GM21526 (cell line): ENCODE results near the gene IGLL1.
"Not testable (repeated sequence)": the region's sequence is repeated elsewhere in the genome, so short reads cannot be mapped to it uniquely, and the experiment has no call there.

Experiments
- ATAC-seq: cut with Tn5 transposase; IDR thresholded peaks from one replicate; pipeline ENCODE4 v1.9.1; 2021; ENCODE audit warnings: moderate library complexity; ENCODE audit not compliant: unreplicated experiment, low FRiP score

IGLL1 gene

DNA sequence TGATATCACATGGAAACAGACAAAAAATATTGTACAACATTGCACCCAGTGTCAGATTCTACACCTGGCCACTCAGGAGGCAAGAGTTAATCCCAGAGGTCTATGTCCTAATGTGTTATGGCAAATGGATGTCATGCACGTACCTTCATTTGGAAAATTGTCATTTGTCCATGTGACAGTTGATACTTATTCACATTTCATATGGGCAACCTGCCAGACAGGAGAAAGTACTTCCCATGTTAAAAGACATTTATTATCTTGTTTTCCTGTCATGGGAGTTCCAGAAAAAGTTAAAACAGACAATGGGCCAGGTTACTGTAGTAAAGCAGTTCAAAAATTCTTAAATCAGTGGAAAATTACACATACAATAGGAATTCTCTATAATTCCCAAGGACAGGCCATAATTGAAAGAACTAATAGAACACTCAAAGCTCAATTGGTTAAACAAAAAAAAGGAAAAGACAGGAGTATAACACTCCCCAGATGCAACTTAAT lies 36.5 kb downstream of the IGLL1 start:
- not testable (repeated sequence) for ATAC-seq

- no peak for ATAC-seq
Observed at GRCh38 chr22:23542933-23543332, 37.2 kb downstream of the IGLL1 start.

DNA sequence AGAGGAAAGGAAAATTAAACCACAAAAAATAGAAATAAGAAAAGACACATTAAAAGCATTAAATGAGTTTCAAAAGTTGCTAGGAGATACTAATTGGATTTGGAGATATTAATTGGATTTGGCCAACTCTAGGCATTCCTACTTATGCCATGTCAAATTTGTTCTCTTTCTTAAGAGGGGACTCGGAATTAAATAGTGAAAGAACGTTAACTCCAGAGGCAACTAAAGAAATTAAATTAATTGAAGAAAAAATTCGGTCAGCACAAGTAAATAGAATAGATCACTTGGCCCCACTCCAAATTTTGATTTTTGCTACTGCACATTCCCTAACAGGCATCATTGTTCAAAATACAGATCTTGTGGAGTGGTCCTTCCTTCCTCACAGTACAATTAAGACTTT lies 37.7 kb downstream of the IGLL1 start:
- not testable (repeated sequence) for ATAC-seq

DNA sequence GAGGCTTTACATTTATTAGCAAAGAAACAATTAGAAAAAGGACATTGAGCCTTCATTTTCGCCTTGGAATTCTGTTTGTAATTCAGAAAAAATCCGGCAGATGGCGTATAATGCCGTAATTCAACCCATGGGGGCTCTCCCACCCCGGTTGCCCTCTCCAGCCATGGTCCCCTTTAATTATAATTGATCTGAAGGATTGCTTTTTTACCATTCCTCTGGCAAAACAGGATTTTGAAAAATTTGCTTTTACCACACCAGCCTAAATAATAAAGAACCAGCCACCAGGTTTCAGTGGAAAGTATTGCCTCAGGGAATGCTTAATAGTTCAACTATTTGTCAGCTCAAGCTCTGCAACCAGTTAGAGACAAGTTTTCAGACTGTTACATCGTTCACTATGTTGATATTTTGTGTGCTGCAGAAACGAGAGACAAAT lies 38.2 kb downstream of the IGLL1 start:
- not testable (repeated sequence) for ATAC-seq

DNA sequence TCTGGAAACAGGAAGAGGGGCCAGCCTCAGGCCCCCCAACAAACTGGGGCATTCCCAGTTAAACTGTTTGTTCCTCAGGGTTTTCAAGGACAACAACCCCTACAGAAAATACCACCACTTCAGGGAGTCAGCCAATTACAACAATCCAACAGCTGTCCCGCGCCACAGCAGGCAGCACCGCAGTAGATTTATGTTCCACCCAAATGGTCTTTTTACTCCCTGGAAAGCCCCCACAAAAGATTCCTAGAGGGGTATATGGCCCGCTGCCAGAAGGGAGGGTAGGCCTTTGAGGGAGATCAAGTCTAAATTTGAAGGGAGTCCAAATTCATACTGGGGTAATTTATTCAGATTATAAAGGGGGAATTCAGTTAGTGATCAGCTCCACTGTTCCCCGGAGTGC lies 39.3 kb downstream of the IGLL1 start:
- not testable (repeated sequence) for ATAC-seq

GRCh38 chr22:23539839-23540198 lies 40.3 kb downstream of the IGLL1 start:
- not testable (repeated sequence) for ATAC-seq

DNA sequence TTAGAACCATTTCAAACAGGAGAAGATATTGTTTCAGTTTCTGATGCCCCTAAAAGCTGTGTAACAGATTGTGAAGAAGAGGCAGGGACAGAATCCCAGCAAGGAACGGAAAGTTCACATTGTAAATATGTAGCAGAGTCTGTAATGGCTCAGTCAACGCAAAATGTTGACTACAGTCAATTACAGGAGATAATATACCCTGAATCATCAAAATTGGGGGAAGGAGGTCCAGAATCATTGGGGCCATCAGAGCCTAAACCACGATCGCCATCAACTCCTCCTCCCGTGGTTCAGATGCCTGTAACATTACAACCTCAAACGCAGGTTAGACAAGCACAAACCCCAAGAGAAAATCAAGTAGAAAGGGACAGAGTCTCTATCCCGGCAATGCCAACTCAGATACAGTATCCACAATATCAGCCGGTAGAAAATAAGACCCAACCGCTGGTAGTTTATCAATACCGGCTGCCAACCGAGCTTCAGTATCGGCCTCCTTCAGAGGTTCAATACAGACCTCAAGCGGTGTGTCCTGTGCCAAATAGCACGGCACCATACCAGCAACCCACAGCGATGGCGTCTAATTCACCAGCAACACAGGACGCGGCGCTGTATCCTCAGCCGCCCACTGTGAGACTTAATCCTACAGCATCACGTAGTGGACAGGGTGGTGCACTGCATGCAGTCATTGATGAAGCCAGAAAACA lies 40.8 kb downstream of the IGLL1 start:
- peak; percentile 75 for ATAC-seq

DNA sequence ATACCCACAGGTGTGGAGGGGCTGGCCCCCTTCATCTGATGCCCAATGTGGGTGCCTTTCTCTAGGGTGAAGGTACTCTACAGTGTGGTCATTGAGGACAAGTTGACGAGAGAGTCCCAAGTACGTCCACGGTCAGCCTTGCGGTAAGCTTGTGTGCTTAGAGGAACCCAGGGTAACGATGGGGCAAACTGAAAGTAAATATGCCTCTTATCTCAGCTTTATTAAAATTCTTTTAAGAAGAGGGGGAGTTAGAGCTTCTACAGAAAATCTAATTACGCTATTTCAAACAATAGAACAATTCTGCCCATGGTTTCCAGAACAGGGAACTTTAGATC lies 41.4 kb downstream of the IGLL1 start:
- not testable (repeated sequence) for ATAC-seq

GRCh38 chr22:23537830-23538695 lies 42.0 kb downstream of the IGLL1 start:
- ATAC-seq = not testable (repeated sequence)

DNA sequence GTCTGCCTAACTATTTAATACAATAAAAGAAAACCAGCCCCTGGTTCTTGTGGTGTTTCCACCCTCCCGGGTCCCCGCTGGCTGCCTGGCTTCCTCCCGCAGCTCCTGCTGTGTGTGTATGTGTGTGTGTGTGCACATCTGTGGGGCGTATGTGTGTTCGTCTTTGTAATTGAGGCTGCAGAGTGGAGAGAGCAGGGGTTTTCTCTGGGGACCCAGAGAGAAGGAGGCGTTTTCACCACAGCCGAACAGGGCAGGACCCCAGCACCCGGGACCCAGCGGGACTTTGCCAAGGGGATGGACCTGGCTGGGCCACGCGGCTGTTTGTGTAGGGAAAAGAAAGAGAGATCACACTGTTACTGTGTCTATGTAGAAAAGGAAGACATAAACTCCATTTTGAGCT lies 42.7 kb downstream of the IGLL1 start:
- ATAC-seq = no peak

- no peak for ATAC-seq
Observed at GRCh38 chr22:23536821-23537345, 43.2 kb downstream of the IGLL1 start.

GRCh38 chr22:23535790-23536661 lies 44.1 kb downstream of the IGLL1 start:
- ATAC-seq = not testable (repeated sequence)

DNA sequence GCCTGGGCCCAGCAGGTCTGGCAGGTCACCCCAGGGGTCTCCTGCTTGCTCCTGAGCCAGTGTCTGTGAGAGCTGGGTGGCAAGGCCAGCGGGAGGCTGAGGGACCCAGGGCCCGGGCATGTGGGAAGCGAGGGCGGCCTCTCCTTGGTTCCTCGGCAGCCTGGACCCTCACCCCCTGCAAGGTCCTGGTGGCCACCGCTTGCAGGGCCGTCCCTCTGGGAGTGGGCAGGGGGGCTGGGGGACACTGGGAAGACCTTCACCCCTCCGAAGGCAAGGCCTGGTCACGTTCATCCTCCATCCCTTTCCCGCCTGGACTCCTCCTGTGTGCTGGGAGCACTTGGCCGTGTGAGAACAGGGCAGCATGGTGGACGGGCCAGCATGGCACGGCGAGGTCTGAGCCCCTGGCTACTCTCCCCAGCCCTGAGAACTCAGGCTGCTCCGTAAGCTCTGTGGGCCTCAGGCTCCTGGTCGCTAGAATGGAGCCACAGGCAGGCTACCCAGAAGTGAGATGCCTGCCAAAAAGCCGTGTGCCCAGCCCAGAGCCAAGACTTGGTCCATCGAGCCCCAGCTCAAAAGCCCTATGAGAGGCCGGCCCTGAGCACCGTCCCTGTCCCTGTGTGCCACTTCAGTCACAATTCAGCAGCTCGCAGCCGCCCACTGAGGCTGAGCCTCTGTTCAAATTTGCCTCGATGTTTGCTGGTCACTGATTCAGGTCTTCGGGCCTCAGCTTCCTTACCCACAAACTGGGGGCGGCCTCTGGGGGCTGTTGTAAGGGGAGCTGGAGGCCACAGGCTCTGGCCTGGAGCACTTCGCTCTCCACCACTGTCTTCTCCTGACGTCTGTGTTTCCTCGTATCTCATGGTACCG lies 45.0 kb downstream of the IGLL1 start:
- no peak for ATAC-seq

GRCh38 chr22:23534201-23534850 lies 45.8 kb downstream of the IGLL1 start:
- no peak for ATAC-seq

GRCh38 chr22:23533771-23534191 lies 46.3 kb downstream of the IGLL1 start:
- no peak for ATAC-seq

- no peak for ATAC-seq
Observed at GRCh38 chr22:23533328-23533762, 46.7 kb downstream of the IGLL1 start.

DNA sequence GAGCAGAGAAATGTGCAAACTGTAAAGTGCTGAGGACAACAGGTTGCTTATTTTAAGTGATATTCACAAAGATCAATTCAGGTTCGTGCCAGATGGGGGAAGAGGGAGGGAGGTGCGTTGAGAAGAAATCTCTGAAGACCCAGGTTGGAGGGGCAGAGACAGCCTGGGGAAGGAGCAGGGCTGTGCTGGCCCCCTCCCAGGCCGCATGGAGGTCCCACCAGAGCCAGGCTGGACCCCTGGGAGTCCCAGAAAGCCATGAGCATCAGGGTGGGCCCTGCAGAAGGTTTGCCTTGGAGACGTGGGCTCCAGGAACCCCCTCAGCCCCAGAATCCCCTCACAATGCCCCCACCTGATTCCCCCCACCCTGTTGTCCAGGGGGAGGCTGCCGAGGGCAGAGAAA lies 47.4 kb downstream of the IGLL1 start:
- ATAC-seq = no peak

DNA sequence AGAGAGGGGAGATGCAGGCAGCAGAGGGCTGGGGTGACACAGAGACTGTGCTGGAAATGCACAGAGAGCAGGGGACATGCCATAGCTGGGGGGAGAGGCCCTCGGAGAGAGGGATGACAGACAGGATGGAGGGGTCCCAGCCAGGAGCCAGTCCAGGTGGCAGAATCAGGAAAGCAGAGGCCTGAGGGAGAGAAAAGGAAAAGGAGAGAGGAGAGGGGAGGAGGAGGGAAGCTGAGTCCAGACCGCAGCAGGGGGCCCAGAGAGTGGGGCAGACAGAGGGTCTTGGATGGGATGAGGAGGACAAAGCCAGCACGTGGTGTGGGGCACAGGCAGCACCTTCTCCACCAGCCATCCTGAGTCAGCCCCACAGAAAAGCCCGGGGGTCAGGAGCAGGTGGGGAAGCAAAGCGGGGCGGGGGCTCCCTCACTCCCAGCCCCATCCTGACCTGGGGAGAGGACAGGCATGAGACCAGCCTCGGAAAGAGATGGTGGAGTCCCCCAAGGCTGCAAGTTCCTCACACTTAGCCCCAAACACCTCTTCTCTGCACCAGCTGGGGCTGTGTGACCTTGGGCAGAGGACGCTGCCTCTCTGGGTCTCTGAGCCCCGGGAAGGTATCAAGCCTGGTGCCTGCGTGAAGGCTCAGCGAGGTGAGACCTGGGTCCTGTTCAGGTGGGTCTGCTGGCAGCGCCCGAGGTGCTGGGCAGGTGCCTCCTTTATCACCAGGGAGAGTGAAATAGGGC lies 48.0 kb downstream of the IGLL1 start:
- no peak for ATAC-seq
